Lung (tissue), 12 donors: Measurements from ENCODE around the gene ARID5B. TPM values are rescaled to one million over a fixed set of nuclear protein-coding genes. Genes with fewer than 3 reads are reported as not detected.
A peak's percentile ranks its signal among the peaks of the same experiment; 100 is the strongest.

Experiments
- ATAC-seq: fragments of 200-7000 bp; cut with Tn5 transposase; one replicate; pipeline ENCODE4 v1.9.1; 2020; ENCODE audit warnings: moderate number of reproducible peaks; ENCODE audit not compliant: insufficient read depth, low FRiP score
- DNase-seq, 3 donors: peaks; one replicate each; pipeline ENCODE4 v3.0.0-alpha.2; 2013 to 2017
- H3K27ac ChIP-seq, 2 donors: one replicate each; pipeline ENCODE4 v1.5.1; 2013; ENCODE audit warnings: mild to moderate bottlenecking in 2 of 2, moderate library complexity in 2 of 2, control low read depth in 1 of 2, inconsistent platforms in 1 of 2, low read depth in 1 of 2, low read length in 1 of 2
- H3K27me3 ChIP-seq, 3 donors: one replicate each; pipeline ENCODE4 v1.5.1; 2013; ENCODE audit warnings: low read length in 2 of 3; ENCODE audit not compliant: control insufficient read depth in 3 of 3, insufficient read depth in 3 of 3
- H3K36me3 ChIP-seq, 4 donors: one replicate each; pipeline ENCODE4 v1.5.1; 2013; ENCODE audit warnings: low read length in 4 of 4, mild to moderate bottlenecking in 1 of 4, moderate library complexity in 1 of 4; ENCODE audit not compliant: control insufficient read depth in 4 of 4, insufficient read depth in 4 of 4
- H3K4me1 ChIP-seq, 5 donors: one replicate each; pipeline ENCODE4 v1.5.1; 2013; ENCODE audit warnings: low read length in 5 of 5, mild to moderate bottlenecking in 2 of 5, moderate library complexity in 1 of 5; ENCODE audit not compliant: control insufficient read depth in 5 of 5, insufficient read depth in 5 of 5
- H3K4me3 ChIP-seq: one replicate; pipeline ENCODE4 v1.5.1; 2013; ENCODE audit warnings: mild to moderate bottlenecking, control low read depth, moderate library complexity
- H3K9ac ChIP-seq, 2 donors: one replicate each; pipeline ENCODE4 v1.5.1; 2013; ENCODE audit warnings: low read length in 2 of 2, control low read depth in 1 of 2; ENCODE audit not compliant: insufficient read depth in 1 of 2
- H3K9me3 ChIP-seq, 4 donors: one replicate each; pipeline ENCODE4 v1.5.1; 2013; ENCODE audit warnings: low read length in 3 of 4, mild to moderate bottlenecking in 1 of 4, moderate library complexity in 1 of 4; ENCODE audit not compliant: control insufficient read depth in 4 of 4, insufficient read depth in 3 of 4
- CTCF ChIP-seq: IDR thresholded peaks from 2 replicates; pipeline ENCODE4 v1.5.1; 2012; ENCODE audit warnings: mild to moderate bottlenecking; ENCODE audit errors: control extremely low read depth, extremely low read depth
- WGBS, 2 donors: extraction: QIAGEN DNeasy Blood & Tissue Kit; methylation state at CpG; one replicate each; pipeline ENCODE4 v1.1.7; 2013; 5-methylcytosine and 5-hydroxymethylcytosine counted together
- polyA plus RNA-seq, 2 donors: library from polyadenylated mRNA; stranded (reverse); fragments of 200-250 nt; gene quantifications; one replicate each; pipeline ENCODE4 v1.2.1, GENCODE V29; 2013
- total RNA-seq, 2 donors: library from RNA; depleted of rRNA in 1 of 2; stranded (reverse); fragments of >200 nt in 1 of 2; gene quantifications; one replicate each; pipeline ENCODE4 v1.2.1, GENCODE V29; 2014 to 2021
- donor health status: control.
- donor health status: control.
- donor health status: Bipolar disorder and iron deficiency.
- donor health status: healthy.
- donor health status: DM: yes; HTN: yes; CAD: no.

ARID5B gene
- total and polyA plus RNA-seq, 4 donors = 7.8 to 95.3 (median 22.0) TPM

- DNase-seq (no peak), ATAC-seq (peak; percentile 27)
- no peak for TF ChIP-seq CTCF
- Histone ChIP-seq H3K27ac (peak overlapping the region; percentile 66 to 78), H3K9me3 (peaks cover 0 to 2% (median 0%) of the 10 kb centered on the region in 4 donors), H3K9ac (no peak overlapping the region), H3K4me3 (no peak overlapping the region), H3K27me3 (no peaks in the 10 kb centered on the region), H3K4me1 (peaks cover 0 to 36% (median 8%) of the 10 kb centered on the region in 5 donors), H3K36me3 (peaks cover 3 to 34% (median 12%) of the 10 kb centered on the region in 4 donors)
- 74 to 82% methylated on average over 3 of the region's 3 CpGs for WGBS, 2 donors
These were observed 162.4 kb downstream of the ARID5B start for GRCh38 chr10:62063795-62064472.

- no peaks in the 10 kb centered on the region for H3K27me3 ChIP-seq
- no peak for TF ChIP-seq CTCF
- DNase-seq (no peak), ATAC-seq (no peak)
- peaks cover 0 to 37% (median 0%) of the 10 kb centered on the region in 5 donors for H3K4me1 ChIP-seq
- no peak overlapping the region for H3K9ac ChIP-seq
- WGBS, 2 donors = 97 to 100% methylated on average over 1 of the region's 1 CpG
- H3K36me3 ChIP-seq = peaks cover 6 to 50% (median 18%) of the 10 kb centered on the region in 4 donors
- no peak overlapping the region for H3K4me3 ChIP-seq
- no peaks in the 10 kb centered on the region for H3K9me3 ChIP-seq
- H3K27ac ChIP-seq = peak overlapping the region; percentile 33 to 76
These were observed 166.1 kb downstream of the ARID5B start for GRCh38 chr10:62067560-62067959.

GRCh38 chr10:62068464-62068863, 167.0 kb downstream of the ARID5B start:
- Histone ChIP-seq H3K4me1 (peaks cover 0 to 34% (median 3%) of the 10 kb centered on the region in 5 donors), H3K4me3 (no peak overlapping the region), H3K9me3 (no peaks in the 10 kb centered on the region), H3K27me3 (no peaks in the 10 kb centered on the region), H3K27ac (peak overlapping the region in 1 of 2 donors; percentile 33), H3K9ac (no peak overlapping the region), H3K36me3 (peaks cover 6 to 55% (median 21%) of the 10 kb centered on the region in 4 donors)
- TF ChIP-seq CTCF = no peak
- 74 to 92% methylated on average over 7 of the region's 7 CpGs for WGBS, 2 donors
- DNase-seq (no peak), ATAC-seq (no peak)
